Vagina (tissue), 2 donors: ENCODE results near the gene FAM117B. TPM values are rescaled to one million over a fixed set of nuclear protein-coding genes. Genes with fewer than 3 reads are reported as not detected.
A peak's percentile ranks its signal among the peaks of the same experiment; 100 is the strongest.

Experiments
- DNase-seq, 2 donors: peaks; one replicate each; pipeline ENCODE4 v3.0.0-alpha.2; 2017; ENCODE audit errors: extremely low spot score in 2 of 2
- H3K27ac ChIP-seq: fragments of 200-600 bp; sonication (generic); one replicate; pipeline ENCODE4 v1.5.1; 2019
- H3K27me3 ChIP-seq: fragments of 200-600 bp; sonication (generic); one replicate; pipeline ENCODE4 v1.5.1; 2019
- H3K36me3 ChIP-seq, 2 donors: fragments of 200-600 bp; sonication (generic); one replicate each; pipeline ENCODE4 v1.5.1; 2017 to 2019
- H3K4me1 ChIP-seq: fragments of 200-600 bp; sonication (generic); one replicate; pipeline ENCODE4 v1.5.1; 2019
- H3K4me3 ChIP-seq, 2 donors: fragments of 200-600 bp; sonication (generic); 1 replicate in 1 of 2; 2 replicates in 1 of 2; pipeline ENCODE4 v1.5.1; 2016 to 2019
- H3K9me3 ChIP-seq: fragments of 200-600 bp; sonication (generic); one replicate; pipeline ENCODE4 v1.5.1; 2019
- CTCF ChIP-seq, 3 experiments: fragments of 450-650 bp in 2 of 3; fragments of 200-600 bp in 1 of 3; sonication (generic) in 1 of 3; IDR thresholded peaks; one replicate each; pipeline ENCODE4 v1.5.1; 2017 to 2019; ENCODE audit warnings: antibody characterized with exemption in 3 of 3, mild to moderate bottlenecking in 2 of 3, moderate library complexity in 2 of 3
- POLR2A ChIP-seq, 2 donors: fragments of 450-650 bp; IDR thresholded peaks; one replicate each; pipeline ENCODE4 v1.6.1; 2017; ENCODE audit warnings: antibody characterized with exemption in 2 of 2, mild to moderate bottlenecking in 2 of 2, moderate library complexity in 2 of 2
- POLR2AphosphoS5 ChIP-seq, 2 donors: sonication (generic); formaldehyde crosslinking; IDR thresholded peaks; one replicate each; pipeline ENCODE4 v1.9.0; 2017; ENCODE audit warnings: antibody characterized with exemption in 2 of 2, mild to moderate bottlenecking in 2 of 2, low read depth in 1 of 2; ENCODE audit not compliant: insufficient read depth in 1 of 2
- intact Hi-C: fragments of 100-400 bp; cut with DNase I; formaldehyde crosslinking; loops from one replicate; pipeline ENCODE4 v1.15.1; 2023
- total RNA-seq: library from RNA; depleted of rRNA; stranded (reverse); fragments of >200 nt; gene quantifications from one replicate; pipeline ENCODE4 v1.2.3, GENCODE V29; 2016

FAM117B gene
- total RNA-seq, 1 donor from 2014 or later: 13.5 TPM

- Histone ChIP-seq H3K4me3 (peak overlapping the region; percentile 74 to 99), H3K9me3 (no peaks in the 10 kb centered on the region), H3K27me3 (no peaks in the 10 kb centered on the region), H3K27ac (peak overlapping the region; percentile 92), H3K36me3 (no peaks in the 10 kb centered on the region), H3K4me1 (peaks cover 15% of the 10 kb centered on the region)
- no peak for DNase-seq
- intact Hi-C loops: no loop called here
- no peak for TF ChIP-seq POLR2AphosphoS5 (IDR thresholded peaks at IDR 0.05; ENCODE audit: insufficient read depth in 1 of 2, low read depth in 1 of 2)
- TF ChIP-seq POLR2A (IDR thresholded peaks at IDR 0.05): no peak
- no peak for TF ChIP-seq CTCF (IDR thresholded peaks at IDR 0.05)
Observed at GRCh38 chr2:202636213-202636513, 1.4 kb downstream of the FAM117B start.

GRCh38 chr2:202638721-202639120, 4.0 kb downstream of the FAM117B start:
- peaks cover 24% of the 10 kb centered on the region for H3K4me1 ChIP-seq
- no peak for TF ChIP-seq CTCF (IDR thresholded peaks at IDR 0.05)
- no peak for TF ChIP-seq POLR2AphosphoS5 (IDR thresholded peaks at IDR 0.05; ENCODE audit: insufficient read depth in 1 of 2, low read depth in 1 of 2)
- TF ChIP-seq POLR2A (IDR thresholded peaks at IDR 0.05): no peak
- intact Hi-C loops: no loop called here
- H3K4me3 ChIP-seq: no peak overlapping the region
- no peak for DNase-seq
- H3K9me3 ChIP-seq: no peaks in the 10 kb centered on the region
- no peaks in the 10 kb centered on the region for H3K27me3 ChIP-seq
- no peaks in the 10 kb centered on the region for H3K36me3 ChIP-seq
- no peak overlapping the region for H3K27ac ChIP-seq

- intact Hi-C loops: no loop called here
- peaks cover 24% of the 10 kb centered on the region for H3K4me1 ChIP-seq
- TF ChIP-seq CTCF (IDR thresholded peaks at IDR 0.05) (no peak), POLR2AphosphoS5 (IDR thresholded peaks at IDR 0.05; ENCODE audit: insufficient read depth in 1 of 2, low read depth in 1 of 2) (no peak), POLR2A (IDR thresholded peaks at IDR 0.05) (no peak)
Observed at GRCh38 chr2:202639231-202639630, 4.5 kb downstream of the FAM117B start.

GRCh38 chr2:202642567-202642966, 7.8 kb downstream of the FAM117B start:
- TF ChIP-seq CTCF (IDR thresholded peaks at IDR 0.05) (no peak), POLR2A (IDR thresholded peaks at IDR 0.05) (no peak), POLR2AphosphoS5 (IDR thresholded peaks at IDR 0.05; ENCODE audit: insufficient read depth in 1 of 2, low read depth in 1 of 2) (no peak)
- no peaks in the 10 kb centered on the region for H3K36me3 ChIP-seq
- peaks cover 15% of the 10 kb centered on the region for H3K4me1 ChIP-seq
- no peaks in the 10 kb centered on the region for H3K27me3 ChIP-seq
- H3K9me3 ChIP-seq: no peaks in the 10 kb centered on the region
- no peak for DNase-seq
- intact Hi-C loops: no loop called here
- H3K27ac ChIP-seq: no peak overlapping the region
- H3K4me3 ChIP-seq: no peak overlapping the region

More at GRCh38 chr2:202639231-202639630, 4.5 kb downstream of the FAM117B start:
- H3K9me3 ChIP-seq: no peaks in the 10 kb centered on the region
- no peaks in the 10 kb centered on the region for H3K27me3 ChIP-seq
- no peak for DNase-seq
- no peak overlapping the region for H3K4me3 ChIP-seq
- H3K36me3 ChIP-seq: no peaks in the 10 kb centered on the region
- H3K27ac ChIP-seq: no peak overlapping the region

GRCh38 chr2:202643012-202643858, 8.5 kb downstream of the FAM117B start:
- no peaks in the 10 kb centered on the region for H3K9me3 ChIP-seq
- no peak overlapping the region for H3K27ac ChIP-seq
- intact Hi-C loops: no loop called here
- no peaks in the 10 kb centered on the region for H3K27me3 ChIP-seq
- TF ChIP-seq POLR2A (IDR thresholded peaks at IDR 0.05) (no peak), POLR2AphosphoS5 (IDR thresholded peaks at IDR 0.05; ENCODE audit: insufficient read depth in 1 of 2, low read depth in 1 of 2) (no peak), CTCF (IDR thresholded peaks at IDR 0.05) (no peak)
- H3K4me3 ChIP-seq: no peak overlapping the region
- DNase-seq: no peak
- H3K36me3 ChIP-seq: no peaks in the 10 kb centered on the region
- peaks cover 14% of the 10 kb centered on the region for H3K4me1 ChIP-seq
